GM12878 (cell line): ENCODE data around the gene AP5Z1. TPM values are rescaled to one million over a fixed set of nuclear protein-coding genes. Genes with fewer than 3 reads are reported as not detected.

Experiments
- ESRRA ChIP-seq: IDR thresholded peaks from 2 replicates; pipeline ENCODE4 v1.6.1; 2012; ENCODE audit warnings: mild to moderate bottlenecking, low read length, improper control_type of control experiment
- ETV6 ChIP-seq, 2 experiments: fragments of 450-650 bp in 1 of 2; IDR thresholded peaks in 1 of 2; conservative IDR thresholded peaks in 1 of 2; 2 replicates each; pipeline ENCODE4 v1.6.1; 2014; ENCODE audit warnings: antibody characterized with exemption in 1 of 2, borderline replicate concordance in 1 of 2, low read depth in 1 of 2, mild to moderate bottlenecking in 1 of 2, moderate library complexity in 1 of 2
- FOXK2 ChIP-seq: fragments of 450-650 bp; IDR thresholded peaks from 2 replicates; pipeline ENCODE4 v1.6.1; 2017; ENCODE audit warnings: mild to moderate bottlenecking, moderate library complexity
- HSF1 ChIP-seq: fragments of 150-350 bp; IDR thresholded peaks from 2 replicates; pipeline ENCODE4 v1.6.1; 2014; ENCODE audit warnings: mild to moderate bottlenecking, low read depth, low read length
- IRF3 ChIP-seq: fragments of 450-650 bp; IDR thresholded peaks from 2 replicates; pipeline ENCODE4 v1.6.1; 2014; ENCODE audit warnings: mild to moderate bottlenecking
- KAT2A ChIP-seq: conservative IDR thresholded peaks from 2 replicates; pipeline ENCODE4 v1.6.1; 2011; ENCODE audit warnings: low read depth, low read length; ENCODE audit not compliant: control insufficient read depth
- KDM1A ChIP-seq: fragments of 200-600 bp; sonication (generic); IDR thresholded peaks from 2 replicates; pipeline ENCODE4 v1.6.1; 2016; ENCODE audit warnings: borderline replicate concordance
- KLF5 ChIP-seq: fragments of 450-650 bp; IDR thresholded peaks from 2 replicates; pipeline ENCODE4 v1.6.1; 2014; ENCODE audit warnings: mild to moderate bottlenecking; ENCODE audit not compliant: partially characterized antibody
- MAX ChIP-seq: IDR thresholded peaks from 2 replicates; pipeline ENCODE4 v1.6.1; 2012; ENCODE audit warnings: low read depth, low read length, improper control_type of control experiment
- NFXL1 ChIP-seq: fragments of 450-650 bp; IDR thresholded peaks from 2 replicates; pipeline ENCODE4 v1.6.1; 2017; ENCODE audit warnings: antibody characterized with exemption, mild to moderate bottlenecking, borderline replicate concordance
- NR2C2 ChIP-seq: IDR thresholded peaks from 2 replicates; pipeline ENCODE4 v1.6.1; 2011; ENCODE audit warnings: borderline replicate concordance, low read depth; ENCODE audit not compliant: control insufficient read depth, insufficient read length
- PAX5 ChIP-seq: IDR thresholded peaks from 2 replicates; pipeline ENCODE4 v1.6.1; 2011; ENCODE audit warnings: low read depth, low read length, borderline replicate concordance
- POLR2AphosphoS5 ChIP-seq: IDR thresholded peaks from 2 replicates; pipeline ENCODE4 v1.6.1; 2011; ENCODE audit warnings: mild to moderate bottlenecking, low read length, inconsistent platforms
- RAD51 ChIP-seq: fragments of 450-650 bp; IDR thresholded peaks from 2 replicates; pipeline ENCODE4 v1.6.1; 2016; ENCODE audit warnings: moderate library complexity, mild to moderate bottlenecking, inconsistent platforms
- RB1 ChIP-seq: fragments of 450-650 bp; formaldehyde crosslinking; IDR thresholded peaks from 2 replicates; pipeline ENCODE4 v1.6.1; 2017; ENCODE audit warnings: mild to moderate bottlenecking, borderline replicate concordance
- RBBP5 ChIP-seq: fragments of 200-600 bp; sonication (generic); conservative IDR thresholded peaks from 2 replicates; pipeline ENCODE4 v1.6.1; 2016
- SPI1 ChIP-seq: IDR thresholded peaks from 2 replicates; pipeline ENCODE4 v1.6.1; 2011; ENCODE audit warnings: low read depth, mild to moderate bottlenecking, low read length, moderate library complexity, borderline replicate concordance; ENCODE audit not compliant: insufficient read depth
- TCF3 ChIP-seq: IDR thresholded peaks from 2 replicates; pipeline ENCODE4 v1.6.1; 2012; ENCODE audit warnings: low read depth, mild to moderate bottlenecking, low read length, borderline replicate concordance; ENCODE audit not compliant: insufficient read depth
- ZNF24 ChIP-seq: fragments of 450-650 bp; IDR thresholded peaks from 2 replicates; pipeline ENCODE4 v1.6.1; 2017; ENCODE audit warnings: antibody characterized with exemption, mild to moderate bottlenecking
- polyA plus RNA-seq, 11 experiments: library from polyadenylated mRNA; depleted of rRNA in 4 of 11; unstranded in 6 of 11; stranded (reverse) in 5 of 11; fragments of >200 nt; fragmentation: Nextera tagmentation in 4 of 11; fragmentation: Illumina TruSeq in 1 of 11; extraction: Ambion mirVana in 4 of 11; extraction: Trizol in 1 of 11; gene quantifications; 1 replicate in 1 of 11; 2 replicates in 10 of 11; pipeline versions ENCODE4 v1.2.1 to v1.2.3, GENCODE V29; 2011 to 2016; ENCODE audit warnings: inconsistent platforms in 2 of 11, missing spikeins in 2 of 11, low read depth in 1 of 11
- total RNA-seq, 4 experiments: library from RNA; depleted of rRNA in 3 of 4; stranded (reverse); fragments of >200 nt in 3 of 4; fragmentation: Illumina TruSeq in 1 of 4; extraction: Trizol in 1 of 4; gene quantifications; 2 replicates each; pipeline versions ENCODE4 v1.2.1 to v1.2.3, GENCODE V29; 2013 to 2021
- TF ChIP-seq, protein P1 (sequence below): fragments of 450-650 bp; formaldehyde crosslinking; IDR thresholded peaks from 2 replicates; pipeline ENCODE4 v1.5.0; 2022; ENCODE audit warnings: mild to moderate bottlenecking, missing genetic modification characterization
- TF ChIP-seq, protein P2 (sequence below), 3 experiments: IDR thresholded peaks in 2 of 3; conservative IDR thresholded peaks in 1 of 3; 2 replicates each; pipeline ENCODE4 v1.5.1; 2011; ENCODE audit warnings: low read depth in 3 of 3, low read length in 3 of 3, mild to moderate bottlenecking in 3 of 3, control low read depth in 2 of 3, moderate library complexity in 2 of 3, inconsistent platforms in 1 of 3, mixed read lengths in 1 of 3; ENCODE audit not compliant: control insufficient read depth in 2 of 3, insufficient read depth in 1 of 3; ENCODE audit errors: extremely low read depth in 1 of 3

AP5Z1 gene
- total and polyA plus RNA-seq, 10 of the 15 experiments (the other 5 are each of a cell fraction or from before 2014, with no cell fraction given) = 0.37 to 43.4 (median 19.4) TPM

DNA sequence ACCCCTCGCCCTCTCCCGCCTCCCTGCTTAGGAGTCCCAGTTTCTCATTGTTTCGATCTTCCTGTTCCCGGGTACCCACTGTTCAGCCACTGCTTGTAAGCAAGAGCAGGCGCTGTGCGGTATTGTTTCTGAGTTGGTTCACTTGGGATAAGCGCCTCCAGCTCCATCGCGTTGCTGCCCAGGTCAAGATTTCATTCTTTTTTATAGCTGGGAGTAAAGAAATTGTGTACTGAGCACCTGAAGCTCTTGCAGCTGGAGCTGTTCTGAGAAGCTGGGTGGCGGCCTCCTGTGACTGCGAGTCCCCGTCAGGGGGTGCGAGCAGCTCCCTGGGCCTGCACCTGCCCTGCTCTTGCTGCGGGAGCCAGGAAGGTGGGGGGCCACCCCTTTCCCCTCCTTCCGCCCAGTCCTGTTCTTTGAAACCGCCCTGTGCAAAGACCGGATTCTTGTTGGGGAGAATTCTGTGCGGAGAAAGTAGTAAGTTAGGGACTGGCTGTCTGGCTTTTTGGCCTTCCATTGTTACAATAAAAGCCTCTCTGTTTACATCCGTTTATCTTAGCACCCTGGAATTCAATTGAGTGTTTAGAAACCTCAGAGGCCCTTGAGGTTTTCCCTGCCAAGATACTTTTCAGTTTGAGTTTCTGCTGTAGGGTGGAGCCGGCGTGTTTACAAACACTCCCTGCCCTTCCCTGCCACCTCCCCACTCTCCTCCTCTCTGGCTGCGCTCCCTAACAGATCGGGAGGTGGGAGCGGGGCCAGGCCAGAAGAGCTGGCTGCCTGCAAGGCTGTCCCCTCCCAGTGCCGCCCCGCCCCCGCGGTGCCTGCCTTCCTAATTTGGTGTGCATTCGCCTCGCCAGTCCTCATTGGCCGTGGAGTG is 30.8 kb upstream of the AP5Z1 start (continued):
- TF ChIP-seq KLF5 (no peak), KDM1A (no peak), IRF3 (no peak), ETV6 (conservative IDR thresholded peaks at IDR 0.05 in 1 of 2, IDR thresholded peaks at IDR 0.05 in 1 of 2; ENCODE audit: borderline replicate concordance in 1 of 2, low read depth in 1 of 2) (no peak), TCF3 (0 out of 2 replicates have a peak, but pooled peaks have one; percentile 46), RBBP5 (no peak), HSF1 (no peak), KAT2A (no peak), POLR2AphosphoS5 (peak; percentile 49; the same call in 1 of the 2 replicates), NR2C2 (no peak), RB1 (no peak), PAX5 (0 out of 2 replicates have a peak, but pooled peaks have one; percentile 2), ZNF24 (no peak), NFXL1 (no peak), ESRRA (no peak), MAX (no peak), FOXK2 (peak; percentile 65; the same call in 1 of the 2 replicates), SPI1 (no peak), RAD51 (no peak)
- TF ChIP-seq, protein P1, sequence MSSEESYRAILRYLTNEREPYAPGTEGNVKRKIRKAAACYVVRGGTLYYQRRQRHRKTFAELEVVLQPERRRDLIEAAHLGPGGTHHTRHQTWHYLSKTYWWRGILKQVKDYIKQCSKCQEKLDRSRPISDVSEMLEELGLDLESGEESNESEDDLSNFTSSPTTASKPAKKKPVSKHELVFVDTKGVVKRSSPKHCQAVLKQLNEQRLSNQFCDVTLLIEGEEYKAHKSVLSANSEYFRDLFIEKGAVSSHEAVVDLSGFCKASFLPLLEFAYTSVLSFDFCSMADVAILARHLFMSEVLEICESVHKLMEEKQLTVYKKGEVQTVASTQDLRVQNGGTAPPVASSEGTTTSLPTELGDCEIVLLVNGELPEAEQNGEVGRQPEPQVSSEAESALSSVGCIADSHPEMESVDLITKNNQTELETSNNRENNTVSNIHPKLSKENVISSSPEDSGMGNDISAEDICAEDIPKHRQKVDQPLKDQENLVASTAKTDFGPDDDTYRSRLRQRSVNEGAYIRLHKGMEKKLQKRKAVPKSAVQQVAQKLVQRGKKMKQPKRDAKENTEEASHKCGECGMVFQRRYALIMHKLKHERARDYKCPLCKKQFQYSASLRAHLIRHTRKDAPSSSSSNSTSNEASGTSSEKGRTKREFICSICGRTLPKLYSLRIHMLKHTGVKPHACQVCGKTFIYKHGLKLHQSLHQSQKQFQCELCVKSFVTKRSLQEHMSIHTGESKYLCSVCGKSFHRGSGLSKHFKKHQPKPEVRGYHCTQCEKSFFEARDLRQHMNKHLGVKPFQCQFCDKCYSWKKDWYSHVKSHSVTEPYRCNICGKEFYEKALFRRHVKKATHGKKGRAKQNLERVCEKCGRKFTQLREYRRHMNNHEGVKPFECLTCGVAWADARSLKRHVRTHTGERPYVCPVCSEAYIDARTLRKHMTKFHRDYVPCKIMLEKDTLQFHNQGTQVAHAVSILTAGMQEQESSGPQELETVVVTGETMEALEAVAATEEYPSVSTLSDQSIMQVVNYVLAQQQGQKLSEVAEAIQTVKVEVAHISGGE (CRISPR knock-in tag) = no peak
- TF ChIP-seq, protein P2, sequence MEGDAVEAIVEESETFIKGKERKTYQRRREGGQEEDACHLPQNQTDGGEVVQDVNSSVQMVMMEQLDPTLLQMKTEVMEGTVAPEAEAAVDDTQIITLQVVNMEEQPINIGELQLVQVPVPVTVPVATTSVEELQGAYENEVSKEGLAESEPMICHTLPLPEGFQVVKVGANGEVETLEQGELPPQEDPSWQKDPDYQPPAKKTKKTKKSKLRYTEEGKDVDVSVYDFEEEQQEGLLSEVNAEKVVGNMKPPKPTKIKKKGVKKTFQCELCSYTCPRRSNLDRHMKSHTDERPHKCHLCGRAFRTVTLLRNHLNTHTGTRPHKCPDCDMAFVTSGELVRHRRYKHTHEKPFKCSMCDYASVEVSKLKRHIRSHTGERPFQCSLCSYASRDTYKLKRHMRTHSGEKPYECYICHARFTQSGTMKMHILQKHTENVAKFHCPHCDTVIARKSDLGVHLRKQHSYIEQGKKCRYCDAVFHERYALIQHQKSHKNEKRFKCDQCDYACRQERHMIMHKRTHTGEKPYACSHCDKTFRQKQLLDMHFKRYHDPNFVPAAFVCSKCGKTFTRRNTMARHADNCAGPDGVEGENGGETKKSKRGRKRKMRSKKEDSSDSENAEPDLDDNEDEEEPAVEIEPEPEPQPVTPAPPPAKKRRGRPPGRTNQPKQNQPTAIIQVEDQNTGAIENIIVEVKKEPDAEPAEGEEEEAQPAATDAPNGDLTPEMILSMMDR (IDR thresholded peaks at IDR 0.05 in 2 of 3, conservative IDR thresholded peaks at IDR 0.05 in 1 of 3; ENCODE audit: control insufficient read depth in 2 of 3, extremely low read depth in 1 of 3, insufficient read depth in 1 of 3, low read depth in 3 of 3, low read length in 3 of 3) = no peak
